ENCODE measurements around the gene PRTN3. TPM values are rescaled to one million over a fixed set of nuclear protein-coding genes. Genes with fewer than 3 reads are reported as not detected.

Gene PRTN3
- total RNA-seq, 1 donor: not detected

DNA sequence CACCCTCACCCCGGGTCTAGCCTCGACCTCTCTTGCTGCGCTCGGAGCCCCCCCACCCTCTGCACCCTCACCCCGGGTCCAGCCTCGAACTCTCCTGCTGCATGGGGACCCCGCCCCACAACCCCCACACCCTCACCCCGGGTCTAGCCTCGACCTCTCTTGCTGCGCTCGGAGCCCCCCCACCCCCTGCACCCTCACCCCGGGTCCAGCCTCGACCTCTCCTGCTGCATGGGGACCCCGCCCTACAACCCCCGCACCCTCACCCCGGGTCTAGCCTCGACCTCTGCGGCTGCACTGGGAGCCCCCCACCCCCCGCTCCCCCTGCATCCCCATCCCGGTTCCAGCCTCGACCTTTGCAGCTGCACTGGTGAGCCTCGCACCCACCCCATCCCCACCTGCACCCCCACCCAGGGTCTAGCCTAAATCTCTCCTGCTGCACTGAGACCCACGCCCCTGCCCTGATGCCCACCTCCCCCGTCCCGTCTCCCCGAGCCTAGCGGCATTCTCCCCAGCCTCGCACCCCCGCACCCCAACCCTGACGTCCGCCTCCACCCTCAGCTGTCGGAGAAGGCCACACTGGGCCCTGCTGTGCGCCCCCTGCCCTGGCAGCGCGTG, 20.4 kb downstream of the PRTN3 start:
- no peak for DNase-seq (ENCODE audit: insufficient read length, low spot score, missing footprints)
- Histone ChIP-seq H3K4me2 (ENCODE audit: insufficient read depth, low read length) (no peak overlapping the region), H3K4me3 (ENCODE audit: insufficient read depth, low read length) (no peak overlapping the region)

DNA sequence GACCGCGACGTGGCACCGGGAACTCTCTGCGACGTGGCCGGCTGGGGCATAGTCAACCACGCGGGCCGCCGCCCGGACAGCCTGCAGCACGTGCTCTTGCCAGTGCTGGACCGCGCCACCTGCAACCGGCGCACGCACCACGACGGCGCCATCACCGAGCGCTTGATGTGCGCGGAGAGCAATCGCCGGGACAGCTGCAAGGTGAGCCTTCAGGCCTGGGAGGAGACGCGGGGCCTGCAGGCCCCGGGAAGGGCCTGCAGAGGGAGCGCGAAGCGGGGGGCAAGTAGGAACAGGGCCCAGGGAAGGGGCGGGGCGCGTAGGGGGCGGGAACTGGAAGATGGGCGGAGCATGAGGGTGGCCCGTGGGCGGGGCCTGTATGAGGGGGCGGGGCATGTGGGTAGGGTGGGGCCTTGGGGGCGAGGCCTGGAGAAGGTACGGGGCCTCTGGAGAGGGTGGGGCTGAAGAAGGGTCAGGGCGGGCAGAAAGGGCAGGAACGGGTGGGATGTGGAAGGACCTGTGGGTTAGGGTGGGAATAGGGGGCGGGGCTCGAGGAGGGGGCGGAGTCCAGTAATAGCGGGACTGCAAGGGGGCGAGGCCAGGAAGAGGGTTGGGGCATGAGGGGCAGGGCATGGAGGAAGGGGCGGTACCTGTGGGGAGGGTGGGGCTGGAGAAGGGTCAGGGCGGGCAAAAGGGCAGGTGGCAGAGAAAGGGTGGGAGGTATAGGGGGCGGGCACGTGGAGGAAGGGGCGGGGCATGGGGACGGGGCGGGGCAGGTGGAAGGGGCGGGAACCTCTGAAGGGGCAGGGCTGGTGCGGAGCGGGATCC, 21.2 kb downstream of the PRTN3 start:
- Histone ChIP-seq H3K4me2 (ENCODE audit: insufficient read depth, low read length) (no peak overlapping the region), H2AFZ (ENCODE audit: low read length) (no peak overlapping the region), H3K4me1 (ENCODE audit: insufficient read depth, low read length) (peaks cover 3% of the 10 kb centered on the region), H4K20me1 (ENCODE audit: insufficient read depth, low read length) (no peaks in the 10 kb centered on the region), H3K36me3 (ENCODE audit: insufficient read depth, low read length) (no peaks in the 10 kb centered on the region), H3K4me3 (ENCODE audit: insufficient read depth, low read length) (no peak overlapping the region), H3K27me3 (ENCODE audit: insufficient read depth, low read length) (peaks cover 11% of the 10 kb centered on the region), H3K27ac (ENCODE audit: low read depth, low read length) (no peak overlapping the region), H3K9me3 (ENCODE audit: low read depth, low read length) (no peaks in the 10 kb centered on the region), H3K79me2 (ENCODE audit: insufficient read depth, low read length) (no peaks in the 10 kb centered on the region)
- TF ChIP-seq CTCF (IDR thresholded peaks at IDR 0.05; ENCODE audit: extremely low read depth, low read depth, low read length): no peak
- DNase-seq (ENCODE audit: insufficient read length, low spot score, missing footprints): peak; percentile 95

More for the DNA sequence above, 20.4 kb downstream of the PRTN3 start:
- no peak for TF ChIP-seq CTCF (IDR thresholded peaks at IDR 0.05; ENCODE audit: extremely low read depth, low read depth, low read length)
- H4K20me1 ChIP-seq (ENCODE audit: insufficient read depth, low read length): no peaks in the 10 kb centered on the region
- H3K9me3 ChIP-seq (ENCODE audit: low read depth, low read length): no peaks in the 10 kb centered on the region
- H3K4me1 ChIP-seq (ENCODE audit: insufficient read depth, low read length): peaks cover 3% of the 10 kb centered on the region
- H3K79me2 ChIP-seq (ENCODE audit: insufficient read depth, low read length): no peaks in the 10 kb centered on the region
- H3K27me3 ChIP-seq (ENCODE audit: insufficient read depth, low read length): peaks cover 11% of the 10 kb centered on the region
- no peaks in the 10 kb centered on the region for H3K36me3 ChIP-seq (ENCODE audit: insufficient read depth, low read length)
- no peak overlapping the region for H3K27ac ChIP-seq (ENCODE audit: low read depth, low read length)
- no peak overlapping the region for H2AFZ ChIP-seq (ENCODE audit: low read length)

DNA sequence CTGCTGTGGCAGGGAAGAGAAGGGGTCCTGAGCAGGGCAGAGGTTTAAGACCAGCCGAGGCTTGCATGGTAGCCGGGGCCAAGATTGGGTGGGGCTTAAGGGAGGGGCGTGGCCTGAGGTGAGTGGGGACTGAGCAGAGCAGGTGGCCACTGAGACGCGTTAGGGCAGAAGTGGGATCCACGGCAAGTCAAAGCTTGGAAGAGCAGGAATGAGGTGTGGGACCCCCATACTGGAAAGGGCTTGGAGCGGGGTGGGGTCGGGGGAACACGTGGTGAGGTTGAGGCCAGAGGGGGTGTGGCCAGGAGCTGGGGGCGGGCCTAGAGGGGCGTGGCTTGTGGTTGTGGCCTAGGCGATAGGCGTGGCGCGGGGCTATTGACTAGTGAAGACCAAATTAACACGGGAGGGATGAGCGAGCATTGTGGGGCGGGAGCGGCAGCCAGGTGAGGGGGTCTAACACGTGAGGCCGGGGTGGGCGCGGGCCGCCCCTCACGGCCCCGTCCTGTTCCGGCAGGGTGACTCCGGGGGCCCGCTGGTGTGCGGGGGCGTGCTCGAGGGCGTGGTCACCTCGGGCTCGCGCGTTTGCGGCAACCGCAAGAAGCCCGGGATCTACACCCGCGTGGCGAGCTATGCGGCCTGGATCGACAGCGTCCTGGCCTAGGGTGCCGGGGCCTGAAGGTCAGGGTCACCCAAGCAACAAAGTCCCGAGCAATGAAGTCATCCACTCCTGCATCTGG, 21.9 kb downstream of the PRTN3 start:
- Histone ChIP-seq H4K20me1 (ENCODE audit: insufficient read depth, low read length) (no peaks in the 10 kb centered on the region), H3K4me3 (ENCODE audit: insufficient read depth, low read length) (no peak overlapping the region), H3K9me3 (ENCODE audit: low read depth, low read length) (no peaks in the 10 kb centered on the region), H2AFZ (ENCODE audit: low read length) (no peak overlapping the region), H3K27me3 (ENCODE audit: insufficient read depth, low read length) (peaks cover 11% of the 10 kb centered on the region), H3K79me2 (ENCODE audit: insufficient read depth, low read length) (no peaks in the 10 kb centered on the region), H3K4me1 (ENCODE audit: insufficient read depth, low read length) (peaks cover 3% of the 10 kb centered on the region), H3K36me3 (ENCODE audit: insufficient read depth, low read length) (peaks cover 6% of the 10 kb centered on the region), H3K27ac (ENCODE audit: low read depth, low read length) (no peak overlapping the region), H3K4me2 (ENCODE audit: insufficient read depth, low read length) (no peak overlapping the region)
- TF ChIP-seq CTCF (IDR thresholded peaks at IDR 0.05; ENCODE audit: extremely low read depth, low read depth, low read length): no peak
- DNase-seq (ENCODE audit: insufficient read length, low spot score, missing footprints): peak; percentile 96

DNA sequence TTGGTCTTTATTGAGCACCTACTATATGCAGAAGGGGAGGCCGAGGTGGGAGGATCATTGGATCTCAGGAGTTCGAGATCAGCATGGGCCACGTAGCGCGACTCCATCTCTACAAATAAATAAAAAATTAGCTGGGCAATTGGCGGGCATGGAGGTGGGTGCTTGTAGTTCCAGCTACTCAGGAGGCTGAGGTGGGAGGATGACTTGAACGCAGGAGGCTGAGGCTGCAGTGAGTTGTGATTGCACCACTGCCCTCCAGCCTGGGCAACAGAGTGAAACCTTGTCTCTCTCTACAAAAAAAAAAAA, 22.5 kb downstream of the PRTN3 start:
- DNase-seq (ENCODE audit: insufficient read length, low spot score, missing footprints): no peak
- H3K79me2 ChIP-seq (ENCODE audit: insufficient read depth, low read length): no peaks in the 10 kb centered on the region
- H2AFZ ChIP-seq (ENCODE audit: low read length): no peak overlapping the region
- H3K4me3 ChIP-seq (ENCODE audit: insufficient read depth, low read length): no peak overlapping the region
- H3K27me3 ChIP-seq (ENCODE audit: insufficient read depth, low read length): peaks cover 11% of the 10 kb centered on the region
- peaks cover 11% of the 10 kb centered on the region for H3K36me3 ChIP-seq (ENCODE audit: insufficient read depth, low read length)
- no peaks in the 10 kb centered on the region for H3K9me3 ChIP-seq (ENCODE audit: low read depth, low read length)
- no peaks in the 10 kb centered on the region for H4K20me1 ChIP-seq (ENCODE audit: insufficient read depth, low read length)
- H3K4me1 ChIP-seq (ENCODE audit: insufficient read depth, low read length): peaks cover 3% of the 10 kb centered on the region
- H3K4me2 ChIP-seq (ENCODE audit: insufficient read depth, low read length): no peak overlapping the region
- no peak for TF ChIP-seq CTCF (IDR thresholded peaks at IDR 0.05; ENCODE audit: extremely low read depth, low read depth, low read length)
- H3K27ac ChIP-seq (ENCODE audit: low read depth, low read length): no peak overlapping the region
